Progenitor cell of endocrine pancreas (in vitro differentiated cells): Measurements from ENCODE around the gene CD2AP. TPM values are rescaled to one million over a fixed set of nuclear protein-coding genes. Genes with fewer than 3 reads are reported as not detected.
A peak's percentile ranks its signal among the peaks of the same experiment; 100 is the strongest.

Experiments
- DNase-seq: peaks from one replicate; pipeline ENCODE4 v3.0.0; 2021; ENCODE audit warnings: low spot score; ENCODE audit not compliant: unreplicated experiment
- H3K27ac Mint-ChIP-seq: 2 replicates; pipeline ENCODE4 v1.8.0; 2021; ENCODE audit warnings: mild to moderate bottlenecking, moderate library complexity, mixed read lengths
- H3K27me3 Mint-ChIP-seq: 2 replicates; pipeline ENCODE4 v1.8.0; 2021; ENCODE audit warnings: mixed read lengths
- H3K36me3 Mint-ChIP-seq: 2 replicates; pipeline ENCODE4 v1.8.0; 2022; ENCODE audit warnings: mixed read lengths; ENCODE audit not compliant: insufficient read depth
- H3K4me1 Mint-ChIP-seq: 2 replicates; pipeline ENCODE4 v1.8.0; 2021; ENCODE audit warnings: low read depth, mixed read lengths
- H3K4me3 Mint-ChIP-seq: 2 replicates; pipeline ENCODE4 v1.8.0; 2021; ENCODE audit warnings: low read depth, mild to moderate bottlenecking, moderate library complexity, mixed read lengths
- H3K9me3 Mint-ChIP-seq: 2 replicates; pipeline ENCODE4 v1.8.0; 2021; ENCODE audit warnings: low read depth, mixed read lengths
- CTCF ChIP-seq: fragments of 200-600 bp; sonication (generic); IDR thresholded peaks from one replicate; pipeline ENCODE4 v1.5.0; 2021; ENCODE audit warnings: antibody characterized with exemption, mild to moderate bottlenecking; ENCODE audit not compliant: unreplicated experiment
- total RNA-seq: library from RNA; stranded (reverse); gene quantifications from 2 replicates; pipeline ENCODE4 v1.2.1, GENCODE V29; 2021

Gene CD2AP
- total RNA-seq, 1 donor from 2014 or later: 50.6 TPM

GRCh38 chr6:47483853-47484546, 6.4 kb downstream of the CD2AP start:
- Mint-ChIP-seq H3K9me3 (no peaks in the 10 kb centered on the region), H3K27ac (peak overlapping the region; percentile 75), H3K4me3 (no peak overlapping the region), H3K27me3 (no peaks in the 10 kb centered on the region), H3K4me1 (peaks cover 40% of the 10 kb centered on the region), H3K36me3 (peaks cover 1% of the 10 kb centered on the region)
- no peak for TF ChIP-seq CTCF
- DNase-seq: no peak

DNA sequence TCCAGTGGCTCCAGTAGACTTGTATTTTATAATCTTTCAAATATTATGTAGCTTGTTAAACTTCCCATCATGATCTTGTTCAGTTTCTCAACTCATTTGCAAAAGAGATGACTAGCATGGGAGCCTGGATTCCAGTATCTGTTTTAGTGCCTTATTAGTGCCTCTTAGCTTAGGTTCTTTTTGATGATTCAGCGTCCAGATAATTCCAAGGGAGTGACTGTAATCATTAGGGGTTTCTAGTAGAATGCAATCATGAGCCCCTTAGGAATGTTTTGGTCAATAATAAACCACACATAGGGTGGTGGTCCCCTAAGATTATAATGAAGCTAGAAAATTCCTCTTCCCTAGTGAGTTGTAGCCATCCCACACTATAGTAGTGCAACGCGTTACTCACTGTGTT, 7.0 kb downstream of the CD2AP start:
- Mint-ChIP-seq H3K27ac (peak overlapping the region; percentile 75), H3K4me3 (no peak overlapping the region), H3K4me1 (peaks cover 39% of the 10 kb centered on the region), H3K27me3 (no peaks in the 10 kb centered on the region), H3K9me3 (no peaks in the 10 kb centered on the region), H3K36me3 (peaks cover 3% of the 10 kb centered on the region)
- TF ChIP-seq CTCF: no peak
- DNase-seq: no peak

DNA sequence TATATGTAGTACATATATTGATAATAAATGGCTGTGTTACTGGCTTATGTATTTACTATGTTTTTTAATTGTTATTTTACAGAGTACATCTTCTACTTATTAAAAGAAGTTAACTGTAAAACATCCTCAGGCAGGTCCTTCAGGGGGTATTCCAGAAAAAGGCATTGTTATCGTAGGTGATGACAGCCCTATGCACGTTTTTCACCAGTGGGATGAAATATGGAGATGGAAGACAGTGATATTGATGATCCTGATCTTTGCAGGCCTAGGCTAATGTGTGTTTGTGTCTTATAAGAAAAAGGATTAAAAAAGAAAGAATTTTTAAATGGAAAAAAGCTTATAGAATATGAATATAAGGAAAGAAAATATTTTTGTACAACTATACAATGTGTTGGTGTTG, 7.5 kb downstream of the CD2AP start:
- H3K27me3 Mint-ChIP-seq: no peaks in the 10 kb centered on the region
- H3K27ac Mint-ChIP-seq: no peak overlapping the region
- no peaks in the 10 kb centered on the region for H3K9me3 Mint-ChIP-seq
- TF ChIP-seq CTCF: no peak
- H3K4me1 Mint-ChIP-seq: peaks cover 35% of the 10 kb centered on the region
- no peak for DNase-seq
- H3K36me3 Mint-ChIP-seq: peaks cover 3% of the 10 kb centered on the region
- H3K4me3 Mint-ChIP-seq: no peak overlapping the region

DNA sequence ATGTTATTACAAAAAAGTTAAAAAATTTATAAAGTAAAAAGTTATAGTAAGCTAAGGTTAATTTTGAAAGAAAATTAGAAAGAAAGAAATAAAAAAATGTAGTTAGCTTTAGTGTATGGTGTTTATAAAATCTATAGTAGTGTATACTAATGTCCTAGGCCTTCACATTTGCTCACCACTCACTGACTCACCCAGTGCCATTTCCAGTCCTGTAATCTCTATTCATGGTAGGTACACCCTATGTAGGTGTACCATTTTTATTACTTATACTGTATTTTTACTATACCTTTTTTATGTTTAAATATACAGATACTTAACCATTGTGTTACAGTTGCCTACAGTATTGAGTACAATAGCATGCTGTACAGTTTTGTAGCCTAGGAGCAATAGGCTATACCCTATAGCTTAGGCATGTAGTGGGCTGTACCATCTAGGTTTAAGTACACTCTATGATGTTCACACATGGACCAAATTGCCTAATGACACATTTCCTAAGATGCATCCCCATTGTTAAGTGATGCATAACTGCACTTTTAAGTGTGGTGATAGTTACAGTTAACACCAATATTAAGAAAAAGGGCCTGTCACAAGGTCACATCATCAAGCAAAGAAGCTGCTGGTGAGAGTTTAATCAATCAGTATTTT, 8.0 kb downstream of the CD2AP start:
- no peak for TF ChIP-seq CTCF
- no peak for DNase-seq
- H3K4me3 Mint-ChIP-seq: no peak overlapping the region
- H3K27ac Mint-ChIP-seq: no peak overlapping the region
- no peaks in the 10 kb centered on the region for H3K27me3 Mint-ChIP-seq
- peaks cover 34% of the 10 kb centered on the region for H3K4me1 Mint-ChIP-seq
- no peaks in the 10 kb centered on the region for H3K9me3 Mint-ChIP-seq
- H3K36me3 Mint-ChIP-seq: peaks cover 3% of the 10 kb centered on the region

GRCh38 chr6:47489995-47490394, 12.4 kb downstream of the CD2AP start:
- no peak for DNase-seq
- H3K27ac Mint-ChIP-seq: peak overlapping the region; percentile 9
- no peak overlapping the region for H3K4me3 Mint-ChIP-seq
- no peaks in the 10 kb centered on the region for H3K9me3 Mint-ChIP-seq
- no peaks in the 10 kb centered on the region for H3K27me3 Mint-ChIP-seq
- peaks cover 21% of the 10 kb centered on the region for H3K4me1 Mint-ChIP-seq
- TF ChIP-seq CTCF: no peak
- H3K36me3 Mint-ChIP-seq: peaks cover 4% of the 10 kb centered on the region
